Measurements from ENCODE around the gene SPOPL.
"Not testable (repeated sequence)": the region's sequence is repeated elsewhere in the genome, so short reads cannot be mapped to it uniquely, and the experiment has no call there.

Gene SPOPL

DNA sequence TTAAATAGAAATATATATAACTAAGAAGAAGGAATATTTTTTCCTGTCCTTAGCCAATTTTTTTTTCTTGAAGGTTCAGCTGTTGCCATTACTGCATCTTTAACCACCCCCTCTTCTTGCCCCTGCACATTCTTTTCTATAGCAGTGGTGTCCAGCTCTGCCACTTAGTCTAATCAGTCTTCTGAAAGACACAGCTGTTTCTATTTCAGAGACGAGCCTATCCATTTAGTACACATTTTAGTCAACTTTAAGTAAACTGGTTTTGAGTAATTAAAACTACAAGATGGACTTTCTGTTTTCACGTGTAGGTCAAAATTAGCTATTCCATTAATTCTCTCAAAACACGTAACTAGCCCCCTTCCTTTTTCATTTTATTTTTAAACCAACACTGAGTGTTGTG lies 21.0 kb downstream of the SPOPL start:
- DNase-seq (ENCODE audit: insufficient read length, low spot score) (no peak), FAIRE-seq (peak; percentile 39)

DNA sequence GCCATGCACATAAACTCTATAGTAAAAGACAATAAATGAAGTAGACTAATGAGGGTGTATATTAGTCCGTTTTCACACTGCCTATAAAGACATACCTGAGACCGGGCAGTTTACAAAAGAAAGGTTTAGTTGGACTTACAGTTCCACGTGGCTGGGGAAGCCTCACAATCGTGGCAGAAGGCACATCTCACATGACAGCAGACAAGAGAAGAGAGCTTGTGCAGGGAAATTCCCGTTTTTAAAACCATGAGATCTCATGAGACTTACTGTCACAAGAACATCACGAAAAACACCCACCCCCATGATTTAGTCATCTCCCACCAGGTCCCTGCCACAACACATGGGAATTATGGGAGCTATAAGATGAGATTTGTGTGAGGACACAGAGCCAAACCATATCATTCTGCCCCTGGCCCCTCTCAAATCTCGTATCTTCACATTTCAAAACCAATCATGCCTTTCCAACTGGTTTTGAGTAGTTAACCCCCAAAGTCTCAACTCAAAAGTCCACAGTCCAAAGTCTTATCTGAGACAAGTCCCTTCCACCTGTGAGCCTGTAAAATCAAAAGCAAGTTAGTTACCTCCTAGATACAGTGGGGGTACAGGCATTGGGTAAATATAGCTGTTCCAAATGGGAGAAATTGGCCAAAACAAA lies 21.6 kb downstream of the SPOPL start:
- not testable (repeated sequence) for FAIRE-seq; DNase-seq (ENCODE audit: insufficient read length, low spot score)

DNA sequence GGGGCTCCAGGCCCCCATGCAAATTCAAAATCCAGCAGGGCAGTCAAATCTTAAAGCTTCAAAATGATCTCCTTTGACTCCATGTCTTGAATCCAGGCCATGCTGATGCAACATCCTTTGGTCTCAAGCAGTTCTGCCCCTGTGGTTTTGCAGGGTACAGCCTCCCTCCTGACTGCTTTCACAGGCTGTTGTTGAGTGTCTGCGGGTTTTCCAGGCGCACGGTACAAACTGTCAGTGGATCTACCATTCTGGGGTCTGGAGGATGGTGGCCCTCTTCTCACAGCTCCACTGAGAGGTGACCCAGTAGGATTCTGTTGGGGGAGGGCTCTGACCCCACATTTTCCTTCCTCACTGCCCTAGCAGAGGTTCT lies 22.1 kb downstream of the SPOPL start:
- not testable (repeated sequence) for FAIRE-seq; DNase-seq (ENCODE audit: insufficient read length, low spot score)

DNA sequence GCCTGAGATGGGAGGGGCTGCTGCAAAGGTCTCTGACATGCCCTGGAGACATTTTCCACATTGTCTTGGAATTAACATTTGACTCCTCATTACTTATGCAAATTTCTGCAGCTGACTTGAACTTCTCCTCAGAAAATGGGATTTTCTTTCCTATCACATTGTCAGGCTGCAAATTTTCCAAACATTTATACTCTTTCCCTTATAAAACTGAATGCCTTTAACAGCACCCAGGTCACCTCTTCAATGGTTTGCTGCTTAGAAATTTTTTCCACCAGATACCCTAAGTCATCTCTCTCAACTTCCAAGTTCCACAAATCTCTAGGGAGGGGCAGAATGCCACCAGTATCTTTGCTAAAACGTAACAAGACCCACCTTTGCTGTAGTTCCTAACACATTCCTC lies 22.8 kb downstream of the SPOPL start:
- not testable (repeated sequence) for DNase-seq (ENCODE audit: insufficient read length, low spot score); FAIRE-seq

DNA sequence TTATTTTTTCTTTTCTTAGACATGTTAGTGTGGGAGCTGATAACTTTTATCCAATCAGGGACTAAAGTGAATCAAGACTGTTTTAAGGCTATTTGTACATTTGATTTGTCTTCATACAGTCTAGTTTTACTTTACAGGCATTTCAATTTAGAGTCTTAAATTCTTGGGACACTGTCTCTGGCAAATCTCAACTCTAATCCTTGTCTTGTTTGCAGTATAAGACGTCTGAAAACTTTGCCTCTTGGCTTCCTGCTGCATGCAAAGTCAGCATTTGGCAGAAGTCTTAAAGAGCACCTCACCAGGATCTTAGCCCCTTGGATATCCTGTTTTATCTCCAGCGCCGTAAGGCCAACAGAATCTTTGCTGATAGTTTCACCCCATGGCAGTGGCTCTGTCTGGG lies 30.3 kb downstream of the SPOPL start:
- FAIRE-seq (no peak), DNase-seq (ENCODE audit: insufficient read length, low spot score) (no peak)

DNA sequence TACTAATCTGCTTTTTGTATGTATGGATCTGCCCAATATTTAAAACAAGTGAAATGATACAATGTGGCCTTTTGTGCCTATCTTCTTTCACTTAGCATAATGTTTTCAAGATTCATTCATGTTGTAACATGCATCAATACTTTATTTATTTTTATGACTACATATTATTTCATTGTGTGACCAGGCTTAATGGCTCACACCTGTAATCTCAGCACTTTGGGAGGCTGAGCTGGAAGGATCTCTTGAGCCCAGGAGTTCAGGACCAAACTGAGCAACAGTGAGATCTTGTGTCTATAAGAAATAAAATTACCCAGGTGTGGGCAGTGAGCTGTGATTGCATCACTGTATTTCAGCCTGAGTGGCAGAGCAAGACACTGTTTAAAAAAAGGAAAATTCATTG lies 33.2 kb downstream of the SPOPL start:
- no peak for DNase-seq (ENCODE audit: insufficient read length, low spot score)
- peak; percentile 56 for FAIRE-seq

DNA sequence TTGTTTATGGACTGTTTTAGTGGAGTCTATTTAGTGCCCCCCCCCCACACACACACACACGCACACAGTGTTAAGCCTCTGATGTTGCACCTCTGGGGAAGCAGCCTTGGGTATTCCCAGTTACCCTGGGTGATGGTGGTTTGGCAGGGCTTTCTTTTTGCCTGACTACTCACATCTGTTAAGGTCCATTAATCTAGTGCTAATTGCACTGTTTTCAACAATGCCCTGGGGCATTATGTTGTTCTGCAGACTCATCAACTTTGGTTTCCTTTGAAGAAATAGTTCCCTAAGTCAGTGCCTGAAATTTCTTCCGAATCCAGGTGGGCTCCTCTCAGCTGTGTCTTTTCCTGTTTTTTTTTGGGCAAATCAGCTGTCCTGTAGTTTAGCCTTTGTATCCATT lies 34.7 kb downstream of the SPOPL start:
- no peak for FAIRE-seq
- DNase-seq (ENCODE audit: insufficient read length, low spot score): no peak

DNA sequence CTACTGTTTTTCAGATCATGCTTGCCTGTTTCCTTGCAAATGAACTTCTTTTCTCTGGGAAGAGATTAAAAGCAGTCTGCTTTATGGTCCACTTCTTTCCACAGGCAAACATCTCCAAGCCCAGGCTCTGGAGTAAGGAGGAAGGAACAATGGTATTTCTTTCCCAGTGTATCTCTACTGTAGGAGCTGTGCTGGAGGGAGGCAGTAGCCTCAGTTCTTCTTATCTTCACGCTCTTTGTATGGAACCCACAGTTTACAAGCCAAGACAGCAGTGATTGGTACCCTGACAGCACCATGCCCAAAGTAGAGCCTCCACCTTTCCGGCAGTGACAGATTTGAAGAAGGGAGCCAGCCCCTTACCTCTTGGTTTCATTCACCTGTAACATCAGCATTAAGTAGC lies 35.2 kb downstream of the SPOPL start:
- FAIRE-seq: no peak
- DNase-seq (ENCODE audit: insufficient read length, low spot score): no peak

DNA sequence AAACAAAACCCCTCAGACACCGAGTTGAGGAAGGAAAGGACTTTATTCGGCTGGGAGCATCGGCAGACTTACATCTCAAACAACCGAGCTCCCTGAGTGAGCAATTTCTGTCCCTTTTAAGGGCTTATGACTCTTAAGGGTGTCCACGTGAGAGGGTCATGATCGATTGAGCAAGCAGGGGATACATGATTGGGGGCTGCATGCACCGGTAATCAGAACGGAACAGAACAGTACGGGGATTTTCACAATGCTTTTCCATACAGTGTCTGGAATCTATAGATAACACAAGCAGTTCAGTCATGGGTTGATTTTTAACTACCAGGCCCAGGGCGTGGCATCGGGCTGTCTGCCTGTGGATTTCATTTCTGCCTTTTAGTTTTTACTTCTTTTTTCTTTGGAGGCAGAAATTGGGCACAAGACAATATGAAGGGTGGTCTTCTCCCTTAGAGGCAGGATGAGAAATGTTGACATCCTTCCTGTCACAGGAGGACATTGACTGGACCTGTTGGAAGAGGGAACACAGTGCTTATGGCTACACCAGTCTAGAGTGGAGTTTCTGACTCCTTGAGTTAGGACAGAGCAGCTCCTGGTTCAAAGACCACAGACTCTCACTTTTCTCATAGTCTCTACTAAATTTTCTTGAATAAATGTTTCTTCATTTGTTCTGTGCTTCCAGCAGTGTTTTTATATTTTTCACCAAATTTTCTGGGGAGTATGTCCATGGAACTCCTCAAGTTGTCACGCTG lies 35.8 kb downstream of the SPOPL start:
- FAIRE-seq: peak; percentile 78
- no peak for DNase-seq (ENCODE audit: insufficient read length, low spot score)

DNA sequence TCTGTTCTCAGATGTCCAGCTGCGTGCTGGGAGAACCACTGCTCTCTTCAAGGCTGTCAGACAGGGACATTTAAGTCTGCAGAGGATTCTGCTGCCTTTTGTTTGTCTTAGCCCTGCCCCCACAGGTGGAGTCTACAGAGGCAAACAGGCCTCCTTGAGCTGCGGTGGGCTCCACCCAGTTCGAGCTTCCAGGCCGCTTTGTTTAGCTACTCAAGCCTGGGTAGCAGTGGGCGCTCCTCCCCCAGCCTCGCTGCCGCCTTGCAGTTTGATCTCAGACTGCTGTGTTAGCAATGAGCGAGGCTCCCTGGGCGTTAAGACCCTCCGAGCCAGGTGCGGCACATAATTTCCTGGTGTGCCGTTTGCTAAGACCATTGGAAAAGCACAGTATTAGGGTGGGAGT lies 42.6 kb downstream of the SPOPL start:
- not testable (repeated sequence) for FAIRE-seq; DNase-seq (ENCODE audit: insufficient read length, low spot score)

DNA sequence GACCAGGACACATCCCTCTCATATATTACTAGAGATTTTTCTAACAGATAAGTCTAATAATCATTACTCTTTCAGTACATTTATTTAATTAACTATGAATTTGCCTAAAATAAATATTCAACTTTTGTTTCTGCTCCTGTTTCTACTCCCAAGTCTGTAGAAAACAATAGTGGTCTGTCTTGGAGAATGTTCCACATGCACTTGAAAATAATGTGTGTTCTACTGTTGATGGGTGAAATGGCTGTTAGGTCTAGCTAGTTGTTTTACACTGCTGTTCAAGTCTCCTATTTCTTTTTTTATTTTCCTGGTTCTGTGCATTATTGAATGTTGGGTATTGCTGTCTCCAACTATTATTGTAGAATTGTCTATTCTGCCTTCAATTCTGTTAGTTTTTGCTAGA lies 47.2 kb downstream of the SPOPL start:
- no peak for DNase-seq (ENCODE audit: insufficient read length, low spot score)
- peak; percentile 72 for FAIRE-seq

DNA sequence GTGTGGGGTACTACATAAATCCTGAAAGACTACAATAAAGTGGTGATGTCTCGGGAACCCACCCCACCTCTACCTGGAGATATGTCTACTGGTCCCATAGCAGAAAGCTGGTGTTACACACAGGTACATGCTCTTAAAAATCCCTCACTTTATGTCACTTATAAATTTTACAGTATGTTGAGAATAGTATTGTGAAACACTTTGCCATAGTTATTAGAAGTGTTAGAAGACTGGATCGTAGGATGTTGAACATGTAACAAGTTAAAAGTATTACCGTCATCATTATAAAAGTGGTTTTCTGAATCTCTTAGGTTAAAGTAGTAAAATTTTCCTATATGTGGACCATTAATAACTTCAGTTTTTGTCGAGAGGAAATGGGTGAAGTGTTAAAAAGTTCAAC lies 48.6 kb downstream of the SPOPL start:
- DNase-seq (ENCODE audit: insufficient read length, low spot score) (no peak), FAIRE-seq (no peak)

DNA sequence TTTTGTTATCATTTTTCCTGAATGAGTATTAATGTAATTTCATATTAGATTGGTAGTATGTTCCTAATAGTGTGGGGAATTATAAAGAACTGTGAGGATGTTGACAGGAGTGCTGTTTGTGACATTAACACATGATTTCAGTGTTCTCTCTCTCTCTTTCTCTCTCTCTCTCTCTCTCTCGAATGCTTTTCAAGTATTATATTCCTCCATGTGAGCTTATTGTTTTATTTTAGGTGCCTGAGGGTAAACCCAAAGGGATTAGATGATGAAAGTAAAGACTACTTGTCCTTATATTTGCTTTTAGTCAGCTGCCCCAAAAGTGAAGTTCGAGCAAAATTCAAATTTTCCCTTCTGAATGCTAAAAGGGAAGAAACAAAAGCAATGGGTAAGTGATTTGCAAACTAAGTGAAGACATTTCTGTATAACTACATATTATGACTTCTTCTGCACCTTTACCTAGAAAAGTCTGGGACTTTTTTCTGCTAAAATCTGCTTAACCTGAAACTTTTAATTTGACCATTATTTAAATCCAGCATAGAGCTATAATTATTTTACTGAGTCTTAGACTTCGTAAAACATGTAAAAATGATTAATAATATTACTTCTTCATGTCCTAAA lies 49.2 kb downstream of the SPOPL start:
- DNase-seq (ENCODE audit: insufficient read length, low spot score) (no peak), FAIRE-seq (peak; percentile 21)

DNA sequence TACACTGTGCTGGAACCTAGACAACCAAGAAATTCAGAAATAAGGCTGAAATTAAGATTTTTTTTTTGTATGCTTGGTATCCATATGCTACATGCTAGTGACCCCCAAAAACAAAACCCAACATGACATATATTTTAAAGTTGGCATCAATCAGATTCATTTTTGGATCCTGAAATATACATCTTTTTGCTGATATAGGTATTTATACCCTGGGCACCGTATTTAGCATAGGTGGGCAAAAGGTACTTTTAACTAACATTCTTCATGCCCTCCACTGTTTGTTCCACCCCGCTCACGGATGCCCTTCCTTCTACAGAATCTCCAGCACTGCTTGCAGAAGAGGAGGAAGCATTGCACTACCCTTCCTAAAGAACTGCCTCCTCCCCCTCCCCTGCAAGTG lies 52.6 kb downstream of the SPOPL start:
- no peak for DNase-seq (ENCODE audit: insufficient read length, low spot score)
- FAIRE-seq: no peak

DNA sequence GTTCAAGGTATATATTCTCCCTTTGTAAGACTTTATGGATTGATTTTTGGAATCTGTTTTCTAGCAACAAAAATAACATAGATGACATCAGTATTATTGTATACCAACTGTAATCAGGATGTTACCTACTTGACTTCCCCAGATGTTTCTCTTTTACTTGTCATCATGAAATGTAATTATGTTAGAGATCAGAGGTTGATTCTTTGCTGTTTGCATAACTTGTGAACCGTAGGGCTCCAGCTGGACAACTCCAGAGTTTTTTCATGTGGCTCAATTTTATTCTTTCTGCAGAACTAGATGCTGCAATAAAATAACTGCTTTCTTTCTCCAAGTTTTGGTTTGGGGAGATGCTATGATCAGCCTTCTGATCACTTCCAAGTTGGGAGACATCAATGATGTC lies 58.1 kb downstream of the SPOPL start:
- no peak for FAIRE-seq
- no peak for DNase-seq (ENCODE audit: insufficient read length, low spot score)

DNA sequence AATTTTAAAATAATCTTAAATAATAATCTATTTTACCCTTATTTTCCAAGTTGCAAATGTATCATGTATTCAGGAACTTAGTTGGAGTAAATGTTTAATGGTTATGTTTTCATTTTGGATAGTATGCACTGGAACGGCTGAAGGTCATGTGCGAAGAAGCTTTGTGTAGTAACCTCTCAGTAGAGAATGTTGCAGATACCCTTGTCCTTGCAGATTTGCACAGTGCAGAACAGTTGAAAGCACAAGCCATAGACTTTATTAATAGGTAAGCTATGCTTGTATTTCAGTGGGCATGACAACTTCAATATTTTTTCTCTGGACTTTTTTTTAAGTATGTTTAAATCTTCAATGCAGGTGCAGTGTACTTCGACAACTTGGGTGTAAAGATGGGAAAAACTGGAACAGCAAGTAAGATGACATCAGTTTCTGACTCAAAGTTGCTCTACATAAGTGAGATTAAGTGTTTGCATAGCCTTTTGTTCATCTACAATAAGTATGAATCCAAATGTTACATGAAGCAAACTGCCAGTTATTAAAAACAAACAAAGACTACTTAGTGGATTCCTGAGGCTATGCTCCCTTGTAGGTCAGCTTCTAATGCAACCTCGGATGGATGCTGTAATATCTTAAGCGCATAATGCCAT lies 63.1 kb downstream of the SPOPL start:
- DNase-seq (ENCODE audit: insufficient read length, low spot score) (no peak), FAIRE-seq (no peak)

DNA sequence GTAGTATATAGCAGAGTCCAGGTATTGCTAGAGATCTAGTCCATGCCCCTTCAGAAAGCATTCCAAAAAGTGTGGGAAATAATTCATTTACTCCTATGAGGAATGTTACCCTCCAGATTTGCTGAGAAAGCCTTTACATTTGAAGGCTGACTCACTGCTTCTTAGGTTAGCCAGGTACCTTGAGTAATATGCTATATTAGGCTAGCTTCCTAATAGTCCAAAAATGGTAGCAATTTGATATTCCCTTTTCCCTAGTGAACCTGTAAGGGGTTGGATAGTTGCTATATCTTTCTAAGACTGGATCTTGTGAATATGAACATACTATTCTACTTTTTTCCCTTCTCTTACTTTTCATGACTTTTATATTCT lies 63.6 kb downstream of the SPOPL start:
- DNase-seq (ENCODE audit: insufficient read length, low spot score) (no peak), FAIRE-seq (no peak)

DNA sequence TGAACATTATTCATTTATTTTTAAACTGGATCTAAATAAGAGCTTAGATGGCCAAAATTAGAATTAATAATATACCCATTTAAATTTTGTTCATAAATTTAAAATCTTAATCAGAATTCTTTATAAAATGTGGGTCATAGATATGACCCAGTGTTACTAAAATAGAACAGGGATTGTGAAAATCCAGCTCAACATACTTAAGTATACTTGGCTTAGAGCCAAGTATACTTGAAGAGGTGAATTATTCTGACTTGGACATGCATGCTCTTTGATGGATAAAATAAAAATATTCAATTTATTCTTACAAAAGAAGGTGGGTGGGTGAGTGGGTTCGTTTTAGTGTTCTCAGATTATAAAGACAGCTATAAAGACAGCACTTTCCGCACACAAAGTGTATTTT lies 70.7 kb downstream of the SPOPL start:
- FAIRE-seq: no peak
- no peak for DNase-seq (ENCODE audit: insufficient read length, low spot score)

DNA sequence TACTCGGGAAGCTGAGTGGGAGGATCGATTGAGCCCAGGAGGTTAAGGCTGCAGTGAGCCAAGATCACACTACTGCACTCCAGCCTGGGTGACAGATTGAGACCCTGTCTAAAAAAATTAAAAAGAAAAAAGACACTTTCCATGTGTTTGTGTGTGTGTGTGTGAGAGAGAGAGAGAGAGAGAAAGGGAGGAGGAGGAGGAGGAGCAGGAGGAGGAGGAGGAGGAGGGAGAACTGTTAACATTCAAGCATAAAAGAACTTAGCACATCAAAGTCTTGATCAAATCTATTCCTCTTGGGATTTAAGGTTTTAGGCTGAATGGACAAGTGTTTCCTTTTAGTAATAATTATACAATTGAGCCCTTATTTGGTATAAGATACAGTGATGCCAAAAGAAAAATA lies 75.5 kb downstream of the SPOPL start:
- no peak for DNase-seq (ENCODE audit: insufficient read length, low spot score)
- no peak for FAIRE-seq

DNA sequence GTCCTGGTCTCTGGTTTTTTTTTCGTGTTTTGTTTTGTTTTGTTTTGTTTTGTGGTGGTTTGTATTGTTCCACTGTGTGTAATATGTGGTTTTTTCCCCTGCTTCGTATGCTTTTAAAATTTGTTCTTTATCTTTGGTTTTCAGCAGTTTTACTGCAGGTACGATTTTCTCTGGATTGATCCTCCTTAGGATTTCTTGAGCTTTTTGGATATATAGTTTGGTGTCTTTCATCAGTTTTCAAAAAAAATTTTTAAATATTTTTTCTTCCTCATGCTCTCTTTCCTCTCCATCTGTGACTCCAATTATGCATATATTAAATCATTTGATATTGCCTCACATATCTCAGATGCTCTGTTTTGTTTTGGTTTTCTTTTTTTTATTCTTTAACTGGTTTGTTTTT lies 78.0 kb downstream of the SPOPL start:
- FAIRE-seq: no peak

DNA sequence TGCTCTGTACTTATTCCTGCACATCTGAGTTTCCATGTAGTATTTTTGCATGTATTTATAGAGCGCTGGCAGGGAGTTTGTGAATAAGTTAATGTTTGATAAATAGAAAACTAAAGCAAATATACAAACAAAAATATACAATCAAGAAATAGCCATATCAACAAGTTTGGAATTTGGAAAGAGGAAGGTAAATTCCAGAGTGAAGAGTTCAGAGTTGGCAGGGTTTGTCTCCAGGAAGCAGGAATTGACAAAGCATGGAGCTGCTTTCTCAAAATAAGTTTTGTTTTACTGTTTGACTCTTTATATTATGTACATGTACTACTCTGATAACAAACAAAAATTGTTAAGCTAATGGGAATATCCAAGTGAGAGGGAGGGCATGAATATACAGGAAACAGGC lies 80.3 kb downstream of the SPOPL start:
- FAIRE-seq: no peak

More for the DNA sequence above, 78.0 kb downstream of the SPOPL start:
- DNase-seq (ENCODE audit: insufficient read length, low spot score): no peak

DNA sequence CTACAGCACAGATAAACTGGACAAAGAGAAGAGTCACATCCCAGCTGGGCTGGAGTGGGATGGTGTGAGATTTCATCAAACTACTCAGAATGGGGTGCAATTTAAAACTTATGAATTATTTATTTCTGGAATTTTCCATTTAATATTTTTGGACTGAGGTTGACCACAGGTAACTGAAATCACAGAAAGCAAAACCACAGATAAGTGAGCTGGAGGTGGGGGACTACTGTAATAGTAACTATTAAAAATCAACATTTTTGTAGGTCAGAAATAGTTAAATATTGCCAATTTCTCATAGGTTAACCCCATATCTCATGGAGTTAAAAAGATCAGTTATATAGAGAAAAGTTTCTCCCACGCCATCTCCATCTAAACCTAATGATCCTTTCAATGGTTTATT lies 88.1 kb downstream of the SPOPL start:
- no peak for FAIRE-seq

More for the DNA sequence above, 80.3 kb downstream of the SPOPL start:
- no peak for DNase-seq (ENCODE audit: insufficient read length, low spot score)

More for the DNA sequence above, 88.1 kb downstream of the SPOPL start:
- no peak for DNase-seq (ENCODE audit: insufficient read length, low spot score)

Data from GM19239 (cell line).